ENCODE data around the gene IGF1R.

GRCh38 chr15:98905963-98906711 is 257.8 kb downstream of the IGF1R start:
- TF ChIP-seq CTCF (conservative IDR thresholded peaks at IDR 0.05) (no peak), ZFX (IDR thresholded peaks at IDR 0.05) (no peak)
